ENCODE measurements around the gene KLRC4.

DNA sequence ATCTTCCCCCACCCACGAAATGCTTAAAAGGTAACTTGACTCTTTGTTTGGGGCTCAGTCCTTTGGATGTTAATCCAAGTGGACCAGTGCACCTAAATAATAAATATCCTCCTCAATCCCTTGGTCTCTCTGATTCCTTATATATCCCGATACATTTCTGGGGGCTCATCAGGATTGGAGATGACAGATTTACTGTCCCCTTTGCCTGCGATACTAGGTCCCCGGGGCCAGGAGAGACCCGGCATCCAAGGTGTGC lies 46.0 kb downstream of the KLRC4 start:
- TF ChIP-seq, protein P1, sequence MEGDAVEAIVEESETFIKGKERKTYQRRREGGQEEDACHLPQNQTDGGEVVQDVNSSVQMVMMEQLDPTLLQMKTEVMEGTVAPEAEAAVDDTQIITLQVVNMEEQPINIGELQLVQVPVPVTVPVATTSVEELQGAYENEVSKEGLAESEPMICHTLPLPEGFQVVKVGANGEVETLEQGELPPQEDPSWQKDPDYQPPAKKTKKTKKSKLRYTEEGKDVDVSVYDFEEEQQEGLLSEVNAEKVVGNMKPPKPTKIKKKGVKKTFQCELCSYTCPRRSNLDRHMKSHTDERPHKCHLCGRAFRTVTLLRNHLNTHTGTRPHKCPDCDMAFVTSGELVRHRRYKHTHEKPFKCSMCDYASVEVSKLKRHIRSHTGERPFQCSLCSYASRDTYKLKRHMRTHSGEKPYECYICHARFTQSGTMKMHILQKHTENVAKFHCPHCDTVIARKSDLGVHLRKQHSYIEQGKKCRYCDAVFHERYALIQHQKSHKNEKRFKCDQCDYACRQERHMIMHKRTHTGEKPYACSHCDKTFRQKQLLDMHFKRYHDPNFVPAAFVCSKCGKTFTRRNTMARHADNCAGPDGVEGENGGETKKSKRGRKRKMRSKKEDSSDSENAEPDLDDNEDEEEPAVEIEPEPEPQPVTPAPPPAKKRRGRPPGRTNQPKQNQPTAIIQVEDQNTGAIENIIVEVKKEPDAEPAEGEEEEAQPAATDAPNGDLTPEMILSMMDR (IDR thresholded peaks at IDR 0.05): no peak
- TF ChIP-seq POLR2A (IDR thresholded peaks at IDR 0.05): no peak
